Brain microvascular endothelial cell (primary cell): Measurements from ENCODE around the gene ZNF653.
"Not testable (repeated sequence)": the region's sequence is repeated elsewhere in the genome, so short reads cannot be mapped to it uniquely, and the experiment has no call there.

Source experiments
- DNase-seq: peaks from one replicate; pipeline ENCODE4 v3.0.0-alpha.2; 2020
- H3K27ac ChIP-seq: fragments of 250-450 bp; sonication (Bioruptor Pico); 2 replicates; pipeline ENCODE4 v1.5.1; 2020; ENCODE audit warnings: mild to moderate bottlenecking, moderate library complexity
- H3K27me3 ChIP-seq: fragments of 250-450 bp; sonication (Bioruptor Pico); replicated peaks from 2 replicates; pipeline ENCODE4 v1.5.1; 2020; ENCODE audit warnings: mild to moderate bottlenecking
- H3K36me3 ChIP-seq: fragments of 250-450 bp; sonication (Bioruptor Pico); replicated peaks from 2 replicates; pipeline ENCODE4 v1.5.1; 2020; ENCODE audit warnings: mild to moderate bottlenecking
- H3K4me3 ChIP-seq: 2 replicates; pipeline ENCODE4 v1.5.1; 2011; ENCODE audit warnings: low read depth, mild to moderate bottlenecking, control low read depth, low read length, moderate library complexity
- CTCF ChIP-seq: IDR thresholded peaks from 2 replicates; pipeline ENCODE4 v1.5.1; 2011; ENCODE audit warnings: low read depth, mild to moderate bottlenecking, moderate library complexity, low read length, control low read depth, inconsistent platforms; ENCODE audit errors: missing control alignments
- in situ Hi-C: cut with HindIII; loops from 2 replicates; pipeline ENCODE4 v1.10.0; 2017; ENCODE audit warnings: low sequenced_read_pairs, low pct_ligation_motif_present

Gene ZNF653

GRCh38 chr19:11457831-11458230 is 47.8 kb downstream of the ZNF653 start:
- H3K36me3 ChIP-seq, result no peaks in the 10 kb centered on the region
- no peaks in the 10 kb centered on the region for H3K27me3 ChIP-seq
- no peak overlapping the region for H3K4me3 ChIP-seq
- DNase-seq, result no peak
- in situ Hi-C loops, result no loop called here
- no peak for TF ChIP-seq CTCF
- no peak overlapping the region for H3K27ac ChIP-seq

- H3K4me3 ChIP-seq, result no peak overlapping the region
Observed at GRCh38 chr19:11457115-11457514, 48.5 kb downstream of the ZNF653 start.

GRCh38 chr19:11456659-11457058 is 49.0 kb downstream of the ZNF653 start:
- no peak for TF ChIP-seq CTCF
- no peak overlapping the region for H3K4me3 ChIP-seq
- no peak for DNase-seq
- H3K36me3 ChIP-seq, result no peaks in the 10 kb centered on the region
- no peaks in the 10 kb centered on the region for H3K27me3 ChIP-seq
- no peak overlapping the region for H3K27ac ChIP-seq
- in situ Hi-C loops, result no loop called here

More at GRCh38 chr19:11457115-11457514, 48.5 kb downstream of the ZNF653 start:
- DNase-seq, result no peak
- no peak overlapping the region for H3K27ac ChIP-seq
- no peak for TF ChIP-seq CTCF
- no peaks in the 10 kb centered on the region for H3K36me3 ChIP-seq
- H3K27me3 ChIP-seq, result no peaks in the 10 kb centered on the region
- in situ Hi-C loops, result no loop called here

GRCh38 chr19:11455233-11455554 is 50.4 kb downstream of the ZNF653 start:
- DNase-seq, H3K4me3 ChIP-seq, H3K27ac ChIP-seq, H3K27me3 ChIP-seq, in situ Hi-C loops, H3K36me3 ChIP-seq: not testable (repeated sequence)

- no peak overlapping the region for H3K4me3 ChIP-seq
- no peak for DNase-seq
- TF ChIP-seq CTCF, result peak; percentile 67
- no peak overlapping the region for H3K27ac ChIP-seq
- in situ Hi-C loops, result no loop called here
- no peaks in the 10 kb centered on the region for H3K27me3 ChIP-seq
- H3K36me3 ChIP-seq, result peaks cover 15% of the 10 kb centered on the region
Observed at GRCh38 chr19:11453468-11454341, 51.9 kb downstream of the ZNF653 start.

GRCh38 chr19:11452620-11453310 is 52.9 kb downstream of the ZNF653 start:
- peak; percentile 55 for TF ChIP-seq CTCF
- Histone ChIP-seq H3K27ac (no peak overlapping the region), H3K27me3 (no peaks in the 10 kb centered on the region), H3K36me3 (peaks cover 19% of the 10 kb centered on the region), H3K4me3 (no peak overlapping the region)
- no peak for DNase-seq
- in situ Hi-C loops, result no loop called here
